Epithelial cell of prostate (primary cell): ENCODE measurements around the gene RPL27.

ENCODE experiments used
- DNase-seq: peaks from one replicate; pipeline ENCODE4 v3.0.0-alpha.2; 2011; ENCODE audit warnings: low read depth, low spot score
- H3K27ac ChIP-seq: fragments of 450-650 bp; 2 replicates; pipeline ENCODE4 v1.5.1; 2017; ENCODE audit warnings: mild to moderate bottlenecking

The RPL27 gene

GRCh38 chr17:43020030-43020621, 21.9 kb downstream of the RPL27 start:
- DNase-seq = no peak
- no peak overlapping the region for H3K27ac ChIP-seq

- peak overlapping the region; percentile 61 for H3K27ac ChIP-seq
- DNase-seq = no peak
These were observed 22.8 kb downstream of the RPL27 start for GRCh38 chr17:43020789-43021740.

GRCh38 chr17:43021741-43022512, 23.7 kb downstream of the RPL27 start, which contains the start of gene VAT1:
Gene VAT1, minus strand, starts transcription at chr17:43022385. Its CDS starts 63 bp downstream, at chr17:43022322.
- H3K27ac ChIP-seq = peak within 1 kb of the TSS; percentile 61
- DNase-seq = no peak

GRCh38 chr17:43024407-43025289, 26.4 kb downstream of the RPL27 start, which contains the start of gene RND2:
Gene RND2, plus strand, starts transcription at chr17:43025231. Its CDS starts 117 bp downstream, at chr17:43025348.
- no peak within 1 kb of the TSS for H3K27ac ChIP-seq
- peak; percentile 31 for DNase-seq

- H3K27ac ChIP-seq = no peak overlapping the region
- DNase-seq = no peak
These were observed 27.1 kb downstream of the RPL27 start for GRCh38 chr17:43025290-43025657.

GRCh38 chr17:43025766-43026537, 27.7 kb downstream of the RPL27 start:
- H3K27ac ChIP-seq = no peak overlapping the region
- no peak for DNase-seq

GRCh38 chr17:43026595-43026994, 28.4 kb downstream of the RPL27 start:
- H3K27ac ChIP-seq = no peak overlapping the region
- DNase-seq = no peak

GRCh38 chr17:43027091-43028032, 29.1 kb downstream of the RPL27 start:
- no peak for DNase-seq
- no peak overlapping the region for H3K27ac ChIP-seq

GRCh38 chr17:43028221-43028861, 30.1 kb downstream of the RPL27 start:
- no peak for DNase-seq
- H3K27ac ChIP-seq = no peak overlapping the region

GRCh38 chr17:43030137-43030767, 32.0 kb downstream of the RPL27 start:
- no peak overlapping the region for H3K27ac ChIP-seq
- DNase-seq = no peak

- no peak overlapping the region for H3K27ac ChIP-seq
These were observed 33.4 kb downstream of the RPL27 start for GRCh38 chr17:43031666-43032065.

GRCh38 chr17:43033948-43034881, 36.0 kb downstream of the RPL27 start:
- no peak for DNase-seq
- H3K27ac ChIP-seq = no peak overlapping the region

More at GRCh38 chr17:43031666-43032065, 33.4 kb downstream of the RPL27 start:
- DNase-seq = no peak

- H3K27ac ChIP-seq = no peak overlapping the region
- no peak for DNase-seq
These were observed 36.7 kb downstream of the RPL27 start for GRCh38 chr17:43034894-43035293.

GRCh38 chr17:43039646-43040045, 41.4 kb downstream of the RPL27 start:
- no peak for DNase-seq
- H3K27ac ChIP-seq = no peak overlapping the region

GRCh38 chr17:43040655-43041054, 42.4 kb downstream of the RPL27 start:
- H3K27ac ChIP-seq = no peak overlapping the region

More at GRCh38 chr17:43040655-43041054, 42.4 kb downstream of the RPL27 start:
- DNase-seq = no peak
